Kidney epithelial cell (primary cell): ENCODE data around the gene XXYLT1. TPM values are rescaled to one million over a fixed set of nuclear protein-coding genes. Genes with fewer than 3 reads are reported as not detected.

ENCODE experiments used
- DNase-seq: peaks from one replicate; pipeline ENCODE4 v3.0.0-alpha.2; 2010; ENCODE audit warnings: low read depth
- H3K27me3 ChIP-seq: 2 replicates; pipeline ENCODE4 v1.6.0; 2011; ENCODE audit warnings: low read length; ENCODE audit not compliant: control insufficient read depth, insufficient read depth
- H3K36me3 ChIP-seq: 2 replicates; pipeline ENCODE4 v1.5.1; 2011; ENCODE audit warnings: low read length; ENCODE audit not compliant: control insufficient read depth, insufficient read depth
- H3K4me3 ChIP-seq: 2 replicates; pipeline ENCODE4 v1.5.1; 2011; ENCODE audit warnings: low read depth, mild to moderate bottlenecking, control low read depth, low read length
- total RNA-seq: library from RNA; depleted of rRNA; stranded (reverse); fragments of >200 nt; gene quantifications from 2 replicates; pipeline ENCODE4 v1.2.3, GENCODE V29; 2015
- TF ChIP-seq, protein P1 (sequence below): IDR thresholded peaks from 2 replicates; pipeline ENCODE4 v1.5.1; 2011; ENCODE audit warnings: mild to moderate bottlenecking, moderate library complexity, low read length, control low read depth, inconsistent platforms; ENCODE audit not compliant: insufficient read depth, poor library complexity, severe bottlenecking

XXYLT1 gene
- total RNA-seq, 1 donor from 2014 or later: 18.7 TPM

DNA sequence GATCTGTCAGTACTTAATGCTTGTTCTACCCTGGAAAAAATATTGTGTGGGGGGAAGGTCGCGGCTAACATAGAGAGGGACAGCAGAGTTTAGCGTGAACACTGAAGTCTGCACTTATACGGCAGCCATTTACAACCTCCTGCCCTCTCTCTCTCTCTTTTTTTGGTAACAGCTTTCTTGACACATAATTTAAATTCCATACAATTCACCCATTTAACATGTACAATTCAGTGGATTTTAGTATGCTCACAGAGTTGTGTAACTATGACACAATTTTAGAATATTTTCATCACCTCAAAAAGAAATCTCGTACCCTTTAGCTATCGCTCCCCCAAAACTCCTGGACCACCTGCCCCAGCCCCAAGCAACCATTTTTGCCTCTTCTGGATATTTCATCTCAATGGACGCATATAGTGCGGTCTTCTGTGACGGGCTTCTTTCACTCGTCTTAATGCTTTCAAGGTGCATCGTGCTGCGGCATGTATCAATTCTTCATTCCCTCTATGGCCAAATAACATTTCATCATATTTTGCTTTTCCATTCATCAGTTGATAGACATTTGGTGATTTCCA lies 141.8 kb downstream of the XXYLT1 start:
- TF ChIP-seq, protein P1, sequence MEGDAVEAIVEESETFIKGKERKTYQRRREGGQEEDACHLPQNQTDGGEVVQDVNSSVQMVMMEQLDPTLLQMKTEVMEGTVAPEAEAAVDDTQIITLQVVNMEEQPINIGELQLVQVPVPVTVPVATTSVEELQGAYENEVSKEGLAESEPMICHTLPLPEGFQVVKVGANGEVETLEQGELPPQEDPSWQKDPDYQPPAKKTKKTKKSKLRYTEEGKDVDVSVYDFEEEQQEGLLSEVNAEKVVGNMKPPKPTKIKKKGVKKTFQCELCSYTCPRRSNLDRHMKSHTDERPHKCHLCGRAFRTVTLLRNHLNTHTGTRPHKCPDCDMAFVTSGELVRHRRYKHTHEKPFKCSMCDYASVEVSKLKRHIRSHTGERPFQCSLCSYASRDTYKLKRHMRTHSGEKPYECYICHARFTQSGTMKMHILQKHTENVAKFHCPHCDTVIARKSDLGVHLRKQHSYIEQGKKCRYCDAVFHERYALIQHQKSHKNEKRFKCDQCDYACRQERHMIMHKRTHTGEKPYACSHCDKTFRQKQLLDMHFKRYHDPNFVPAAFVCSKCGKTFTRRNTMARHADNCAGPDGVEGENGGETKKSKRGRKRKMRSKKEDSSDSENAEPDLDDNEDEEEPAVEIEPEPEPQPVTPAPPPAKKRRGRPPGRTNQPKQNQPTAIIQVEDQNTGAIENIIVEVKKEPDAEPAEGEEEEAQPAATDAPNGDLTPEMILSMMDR: no peak
- no peak for DNase-seq
- Histone ChIP-seq H3K27me3 (no peaks in the 10 kb centered on the region), H3K36me3 (no peaks in the 10 kb centered on the region), H3K4me3 (no peak overlapping the region)

DNA sequence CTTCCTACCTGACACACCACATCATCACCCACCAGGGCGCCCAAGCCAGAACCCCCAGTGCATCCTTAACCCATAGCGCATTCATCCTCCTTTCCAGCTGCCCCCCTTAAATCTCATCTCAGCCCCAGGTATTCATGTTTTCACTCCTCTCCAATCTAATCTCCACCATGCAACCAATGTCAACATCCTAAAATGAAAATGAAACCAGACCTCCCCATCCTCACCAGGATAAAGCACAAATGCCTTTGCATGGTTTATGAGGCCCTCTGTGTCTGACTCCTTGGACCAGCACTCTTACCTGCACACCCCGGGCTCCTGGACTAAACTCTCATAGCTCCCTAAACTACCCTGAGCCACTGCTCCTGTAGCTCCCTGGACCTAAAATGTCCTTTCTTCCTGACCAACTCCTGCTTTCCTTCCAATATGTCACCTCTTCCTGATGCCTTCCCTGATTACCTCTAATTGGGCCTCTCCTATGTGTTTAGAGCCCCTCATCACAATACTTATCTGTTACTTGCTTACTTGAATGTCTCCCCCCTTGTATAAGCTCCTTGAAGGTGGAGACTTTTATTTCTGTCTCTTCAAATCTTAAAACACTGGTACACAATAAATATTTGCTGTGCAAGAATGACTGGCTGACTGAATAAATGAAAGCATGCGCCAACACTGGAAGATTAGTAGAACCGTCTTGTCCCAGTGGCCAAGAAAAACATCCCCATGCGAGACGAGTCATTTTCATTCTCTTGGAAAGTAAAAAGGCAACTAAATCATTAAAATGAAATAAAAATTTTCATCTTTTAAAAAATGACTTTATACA lies 142.5 kb downstream of the XXYLT1 start:
- no peak overlapping the region for H3K4me3 ChIP-seq
- TF ChIP-seq, protein P1: no peak
- no peak for DNase-seq
- H3K27me3 ChIP-seq: no peaks in the 10 kb centered on the region
- H3K36me3 ChIP-seq: no peaks in the 10 kb centered on the region

DNA sequence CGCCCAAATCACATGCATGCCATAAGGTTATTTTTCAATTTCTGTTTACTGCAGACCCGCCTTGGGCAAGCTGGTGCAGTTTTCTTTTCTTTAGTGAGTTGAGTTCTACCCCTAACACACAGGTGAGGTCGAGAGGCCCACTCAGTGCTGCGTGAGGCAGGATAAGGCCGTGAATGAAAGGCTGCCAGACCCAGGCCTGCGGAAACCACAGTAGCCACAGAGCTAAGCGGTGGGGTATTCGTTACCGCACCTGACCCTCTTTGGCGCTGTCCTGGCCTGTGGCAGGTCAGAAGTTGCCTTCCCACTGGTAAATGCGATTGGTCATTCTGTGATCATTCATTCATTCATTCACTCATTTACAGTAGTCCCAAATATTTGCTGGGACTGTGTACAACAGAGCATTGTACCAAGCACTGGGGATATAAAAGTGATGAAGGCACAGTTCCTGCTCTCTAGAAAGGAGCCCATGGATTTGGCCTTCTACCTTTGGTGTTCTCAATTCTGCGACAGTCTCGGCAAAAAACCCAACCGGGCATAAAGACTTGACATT lies 144.8 kb downstream of the XXYLT1 start:
- no peak for DNase-seq
- no peaks in the 10 kb centered on the region for H3K36me3 ChIP-seq
- TF ChIP-seq, protein P1: no peak
- no peak overlapping the region for H3K4me3 ChIP-seq
- no peaks in the 10 kb centered on the region for H3K27me3 ChIP-seq

DNA sequence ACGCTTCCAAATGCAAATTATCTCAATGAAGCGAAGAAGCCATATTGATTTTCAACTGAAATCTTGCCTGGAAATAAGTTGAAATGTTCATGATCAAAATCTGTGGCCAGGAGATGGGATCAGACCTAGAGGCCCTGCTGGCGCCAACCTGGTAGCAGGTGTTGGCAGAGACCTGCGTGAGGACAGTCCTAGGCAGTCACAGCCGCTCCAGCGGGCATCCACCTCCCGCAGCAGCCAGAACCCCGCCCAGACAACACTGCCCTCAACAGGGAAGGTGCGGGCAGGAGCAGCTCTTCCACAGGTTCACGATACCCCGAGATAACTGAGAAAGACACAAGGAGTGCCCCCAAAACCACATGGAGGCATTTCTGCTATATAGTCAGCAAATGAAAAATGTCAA lies 145.3 kb downstream of the XXYLT1 start:
- Histone ChIP-seq H3K36me3 (no peaks in the 10 kb centered on the region), H3K4me3 (no peak overlapping the region), H3K27me3 (no peaks in the 10 kb centered on the region)
- TF ChIP-seq, protein P1: no peak
- DNase-seq: no peak

DNA sequence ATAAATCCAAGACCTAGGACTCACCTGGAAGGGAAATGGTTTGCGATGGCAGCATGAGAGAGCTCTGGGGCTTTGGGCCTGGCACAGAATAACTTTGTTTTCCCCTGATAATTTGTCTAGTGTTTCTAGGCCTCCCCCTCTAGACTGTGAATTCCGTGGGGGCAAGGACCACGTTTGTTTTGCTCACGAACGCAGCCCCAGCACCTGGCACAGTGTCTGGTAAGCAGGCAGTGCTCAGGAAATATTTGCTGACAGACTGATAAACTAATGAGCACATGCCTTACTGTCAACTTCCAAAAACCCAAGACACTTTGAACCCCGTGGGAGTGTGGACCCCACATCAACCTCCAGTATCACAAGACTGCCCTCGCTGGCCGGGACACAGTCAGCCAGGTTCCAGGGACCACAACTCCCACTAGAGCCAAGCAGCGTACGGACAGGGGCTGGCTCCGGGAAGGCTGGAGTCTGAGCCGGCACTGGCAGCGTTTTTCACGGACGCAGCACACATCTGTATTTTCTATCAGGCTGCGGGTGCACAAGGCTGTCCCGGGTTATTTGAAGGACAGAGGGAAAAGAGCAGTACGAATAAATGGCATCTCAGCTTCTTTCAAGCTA lies 146.5 kb downstream of the XXYLT1 start:
- TF ChIP-seq, protein P1: no peak
- no peaks in the 10 kb centered on the region for H3K27me3 ChIP-seq
- no peak overlapping the region for H3K4me3 ChIP-seq
- DNase-seq: no peak
- no peaks in the 10 kb centered on the region for H3K36me3 ChIP-seq
